Right lobe of liver (tissue), 4 donors: ENCODE results near the gene MUC13.

ENCODE experiments used
- CTCF ChIP-seq, 4 donors: fragments of 200-600 bp in 3 of 4; fragments of 450-650 bp in 1 of 4; IDR thresholded peaks; one replicate each; pipeline versions ENCODE4 v1.5.1 to v1.8.0; 2016 to 2022; ENCODE audit warnings: antibody characterized with exemption in 4 of 4, mild to moderate bottlenecking in 2 of 4
- POLR2A ChIP-seq: fragments of 450-650 bp; IDR thresholded peaks from one replicate; pipeline ENCODE4 v1.6.1; 2017; ENCODE audit warnings: antibody characterized with exemption, mild to moderate bottlenecking
- donor health status: DM: no; HTN: no; CAD: no.
- donor health status: DM: no; HTN: no; CAD: no.
- donor health status: DM: no; HTN: yes; CAD: no.

- TF ChIP-seq CTCF (IDR thresholded peaks at IDR 0.05) = no peak
- TF ChIP-seq POLR2A = no peak
Measured at GRCh38 chr3:124974691-124975090, 40.1 kb upstream of the MUC13 start.
